Measurements from ENCODE around the gene ATXN2.
A peak's percentile ranks its signal among the peaks of the same experiment; 100 is the strongest.

ATXN2 gene

GRCh38 chr12:111441107-111441928 is 157.8 kb downstream of the ATXN2 start:
- Histone ChIP-seq H3K4me1 (peaks cover 22% of the 10 kb centered on the region), H3K36me3 (peaks cover 28% of the 10 kb centered on the region)

GRCh38 chr12:111440631-111441030 is 158.5 kb downstream of the ATXN2 start:
- Histone ChIP-seq H3K36me3 (peaks cover 23% of the 10 kb centered on the region), H3K9me3 (no peaks in the 10 kb centered on the region), H3K4me1 (peaks cover 15% of the 10 kb centered on the region), H3K27me3 (no peaks in the 10 kb centered on the region), H3K4me3 (ENCODE audit: low read depth, low read length) (no peak overlapping the region)
- no peak for TF ChIP-seq CTCF (IDR thresholded peaks at IDR 0.05; ENCODE audit: low read depth, low read length)
- DNase-seq: no peak

More at GRCh38 chr12:111441107-111441928, 157.8 kb downstream of the ATXN2 start:
- no peak for TF ChIP-seq CTCF (IDR thresholded peaks at IDR 0.05; ENCODE audit: low read depth, low read length)
- Histone ChIP-seq H3K4me3 (ENCODE audit: low read depth, low read length) (no peak overlapping the region), H3K9me3 (no peaks in the 10 kb centered on the region), H3K27me3 (no peaks in the 10 kb centered on the region)
- DNase-seq: no peak

- peaks cover 11% of the 10 kb centered on the region for H3K4me1 ChIP-seq
- no peak for DNase-seq
- H3K9me3 ChIP-seq: no peaks in the 10 kb centered on the region
- peaks cover 19% of the 10 kb centered on the region for H3K36me3 ChIP-seq
- H3K27me3 ChIP-seq: no peaks in the 10 kb centered on the region
- H3K4me3 ChIP-seq (ENCODE audit: low read depth, low read length): no peak overlapping the region
- TF ChIP-seq CTCF (IDR thresholded peaks at IDR 0.05; ENCODE audit: low read depth, low read length): no peak
These were observed 159.0 kb downstream of the ATXN2 start for GRCh38 chr12:111440152-111440551.

- Histone ChIP-seq H3K27me3 (no peaks in the 10 kb centered on the region), H3K36me3 (peaks cover 14% of the 10 kb centered on the region), H3K4me1 (peaks cover 13% of the 10 kb centered on the region), H3K4me3 (ENCODE audit: low read depth, low read length) (no peak overlapping the region), H3K9me3 (no peaks in the 10 kb centered on the region)
- no peak for DNase-seq
- TF ChIP-seq CTCF (IDR thresholded peaks at IDR 0.05; ENCODE audit: low read depth, low read length): no peak
These were observed 159.4 kb downstream of the ATXN2 start for GRCh38 chr12:111439657-111440151.

GRCh38 chr12:111438481-111438880 is 160.6 kb downstream of the ATXN2 start:
- peak; percentile 58 for DNase-seq
- Histone ChIP-seq H3K4me3 (ENCODE audit: low read depth, low read length) (no peak overlapping the region), H3K36me3 (peaks cover 8% of the 10 kb centered on the region), H3K9me3 (no peaks in the 10 kb centered on the region), H3K27me3 (no peaks in the 10 kb centered on the region), H3K4me1 (peaks cover 11% of the 10 kb centered on the region; the same call in 1 of the 2 replicates)
- TF ChIP-seq CTCF (IDR thresholded peaks at IDR 0.05; ENCODE audit: low read depth, low read length): no peak

Measured in BE2C (cell line).